SKM-1 treated with dmso at 0.1 percent for 144 hours (cell line): ENCODE results near the gene LRRC8B.

Experiments used
- DNase-seq: peaks from one replicate; lab custom pipeline; 2025; ENCODE audit not compliant: unreplicated experiment; lab: John Stamatoyannopoulos, UW

Gene LRRC8B

GRCh38 chr1:89546082-89546889, 21.7 kb downstream of the LRRC8B start:
- DNase-seq, result no peak

GRCh38 chr1:89546934-89547562, 22.4 kb downstream of the LRRC8B start:
- DNase-seq, result no peak

GRCh38 chr1:89547563-89548116, 23.0 kb downstream of the LRRC8B start:
- DNase-seq, result no peak

GRCh38 chr1:89548122-89548857, 23.7 kb downstream of the LRRC8B start:
- no peak for DNase-seq

- no peak for DNase-seq
These were observed 26.4 kb downstream of the LRRC8B start for GRCh38 chr1:89550995-89551394.

- peak; percentile 61 for DNase-seq
These were observed 27.9 kb downstream of the LRRC8B start for GRCh38 chr1:89552471-89553081.

- no peak for DNase-seq
These were observed 28.5 kb downstream of the LRRC8B start for GRCh38 chr1:89553157-89553556.

- DNase-seq, result no peak
These were observed 30.9 kb downstream of the LRRC8B start for GRCh38 chr1:89555550-89555949.

- DNase-seq, result no peak
These were observed 32.3 kb downstream of the LRRC8B start for GRCh38 chr1:89556726-89557444.

- DNase-seq, result no peak
These were observed 32.8 kb downstream of the LRRC8B start for GRCh38 chr1:89557445-89557825.

- DNase-seq, result no peak
These were observed 33.3 kb downstream of the LRRC8B start for GRCh38 chr1:89557956-89558355.

GRCh38 chr1:89563957-89564604, 39.5 kb downstream of the LRRC8B start:
- DNase-seq, result no peak

- DNase-seq, result no peak
These were observed 40.9 kb downstream of the LRRC8B start for GRCh38 chr1:89565521-89565920.

- no peak for DNase-seq
These were observed 42.1 kb downstream of the LRRC8B start for GRCh38 chr1:89566761-89567174.

- no peak for DNase-seq
These were observed 43.2 kb downstream of the LRRC8B start for GRCh38 chr1:89567797-89568196.

GRCh38 chr1:89573410-89573809, 48.8 kb downstream of the LRRC8B start:
- DNase-seq, result no peak

GRCh38 chr1:89574621-89575020, 50.0 kb downstream of the LRRC8B start:
- DNase-seq, result no peak

GRCh38 chr1:89575207-89575606, 50.6 kb downstream of the LRRC8B start:
- no peak for DNase-seq

- no peak for DNase-seq
These were observed 51.4 kb downstream of the LRRC8B start for GRCh38 chr1:89576013-89576412.

- no peak for DNase-seq
These were observed 53.5 kb downstream of the LRRC8B start for GRCh38 chr1:89578151-89578550.
